H1 (cell line): Measurements from ENCODE around the gene GAST. TPM values are rescaled to one million over a fixed set of nuclear protein-coding genes. Genes with fewer than 3 reads are reported as not detected.

Experiments used
- CTCF ChIA-PET: fragments of 300-600 bp; sonication (Branson Sonifier 250); formaldehyde crosslinking; loops from one replicate; lab custom pipeline; 2021; ENCODE audit not compliant: partially characterized antibody; lab: Charles Lee
- POLR2A ChIA-PET: fragments of 300-600 bp; sonication (Branson Sonifier 250); formaldehyde crosslinking; loops from one replicate; lab custom pipeline; 2021; ENCODE audit warnings: inconsistent platforms; ENCODE audit not compliant: partially characterized antibody; lab: Charles Lee
- DNase-seq, 2 experiments: peaks; one replicate each; pipeline versions ENCODE4 v3.0.0 to v3.0.0-alpha.2; 2010 to 2022; ENCODE audit warnings: low spot score in 2 of 2, low read depth in 1 of 2, mixed read lengths in 1 of 2
- FAIRE-seq: peaks from 2 replicates; lab custom pipeline; 2011; peaks lifted over from hg19 to GRCh38; lab: Jason Lieb, UNC
- H2AFZ ChIP-seq: 2 replicates; pipeline ENCODE4 v1.8.1; 2012; ENCODE audit warnings: low read length, inconsistent platforms
- H2AK5ac ChIP-seq: 2 replicates; pipeline ENCODE4 v1.6.1; 2013; ENCODE audit warnings: low read depth, low read length
- H2BK120ac ChIP-seq: replicated peaks from 2 replicates; pipeline ENCODE3; 2013; ENCODE audit warnings: low read depth, low read length, inconsistent platforms
- H2BK12ac ChIP-seq: 2 replicates; pipeline ENCODE4 v1.6.1; 2013; ENCODE audit warnings: low read depth, low read length
- H2BK15ac ChIP-seq: 2 replicates; pipeline ENCODE4 v1.6.1; 2013; ENCODE audit warnings: low read length
- H2BK20ac ChIP-seq: 2 replicates; pipeline ENCODE4 v1.6.1; 2013; ENCODE audit warnings: low read length
- H2BK5ac ChIP-seq: 2 replicates; pipeline ENCODE4 v1.6.1; 2013; ENCODE audit warnings: low read depth, low read length
- H3K14ac ChIP-seq: 2 replicates; pipeline ENCODE4 v1.6.1; 2013; ENCODE audit warnings: inconsistent platforms; ENCODE audit not compliant: insufficient read length
- H3K18ac ChIP-seq: 2 replicates; pipeline ENCODE4 v1.6.1; 2013; ENCODE audit warnings: low read length; ENCODE audit errors: extremely low read depth
- H3K23ac ChIP-seq: 2 replicates; pipeline ENCODE4 v1.6.1; 2013; ENCODE audit warnings: inconsistent platforms; ENCODE audit not compliant: insufficient read length
- H3K23me2 ChIP-seq: 2 replicates; pipeline ENCODE4 v1.6.1; 2013; ENCODE audit warnings: low read depth, low read length
- H3K27ac ChIP-seq: 2 replicates; pipeline ENCODE4 v1.6.1; 2011; ENCODE audit warnings: low read depth, low read length, inconsistent platforms
- H3K27me3 ChIP-seq, 4 experiments: replicated peaks in 1 of 4; 1 replicate in 1 of 4; 2 replicates in 3 of 4; pipeline versions ENCODE4 v1.6.1 to v1.8.1; 2011 to 2013; ENCODE audit warnings: low read length in 3 of 4, mild to moderate bottlenecking in 3 of 4, inconsistent platforms in 2 of 4, mixed read lengths in 2 of 4, moderate library complexity in 1 of 4; ENCODE audit not compliant: control insufficient read depth in 3 of 4, insufficient read depth in 3 of 4; ENCODE audit errors: extremely low read depth in 1 of 4
- H3K36me3 ChIP-seq, 4 experiments: 2 replicates each; pipeline versions ENCODE4 v1.6.1 to v1.8.1; 2011 to 2013; ENCODE audit warnings: mild to moderate bottlenecking in 4 of 4, low read length in 3 of 4, moderate library complexity in 2 of 4, control low read depth in 1 of 4, inconsistent platforms in 1 of 4; ENCODE audit not compliant: insufficient read depth in 4 of 4, control insufficient read depth in 2 of 4
- H3K4ac ChIP-seq: replicated peaks from 2 replicates; pipeline ENCODE3; 2013; ENCODE audit warnings: low read length, low read depth, mixed read lengths, inconsistent platforms; ENCODE audit not compliant: insufficient read length
- H3K4me1 ChIP-seq, 4 experiments: replicated peaks in 1 of 4; 1 replicate in 1 of 4; 2 replicates in 3 of 4; pipeline versions ENCODE4 v1.6.1 to v1.8.1; 2011 to 2013; ENCODE audit warnings: low read length in 3 of 4, inconsistent platforms in 2 of 4, mixed read lengths in 1 of 4; ENCODE audit not compliant: insufficient read depth in 4 of 4, control insufficient read depth in 3 of 4
- H3K4me2 ChIP-seq, 2 experiments: 2 replicates each; pipeline versions ENCODE4 v1.6.1 to v1.8.1; 2011 to 2013; ENCODE audit warnings: low read depth in 2 of 2, low read length in 2 of 2, control low read depth in 1 of 2, inconsistent platforms in 1 of 2, mild to moderate bottlenecking in 1 of 2; ENCODE audit not compliant: insufficient read depth in 1 of 2
- H3K4me3 ChIP-seq, 4 experiments: fragments of 200-600, 300-600 bp in 1 of 4; sonication (generic), shearing (Covaris generic), sonication (Bioruptor Twin) in 1 of 4; 2 replicates each; pipeline versions ENCODE4 v1.5.1 to v1.8.1; 2011 to 2016; ENCODE audit warnings: low read length in 4 of 4, low read depth in 3 of 4, control low read depth in 2 of 4, inconsistent platforms in 2 of 4, mild to moderate bottlenecking in 2 of 4, mixed read lengths in 1 of 4, moderate library complexity in 1 of 4; ENCODE audit not compliant: insufficient read depth in 2 of 4; ENCODE audit errors: extremely low read depth in 1 of 4
- H3K56ac ChIP-seq: replicated peaks from 2 replicates; pipeline ENCODE3; 2013; ENCODE audit warnings: low read depth, mild to moderate bottlenecking, mixed read lengths, low read length, inconsistent platforms; ENCODE audit not compliant: insufficient read length
- H3K79me1 ChIP-seq: 2 replicates; pipeline ENCODE4 v1.6.1; 2013; ENCODE audit warnings: low read depth, low read length, control low read depth
- H3K79me2 ChIP-seq, 2 experiments: 2 replicates each; pipeline versions ENCODE4 v1.6.1 to v1.8.1; 2012 to 2013; ENCODE audit warnings: low read length in 2 of 2, mild to moderate bottlenecking in 2 of 2, inconsistent platforms in 1 of 2; ENCODE audit not compliant: insufficient read depth in 2 of 2, control insufficient read depth in 1 of 2
- H3K9ac ChIP-seq, 4 experiments: replicated peaks in 1 of 4; 1 replicate in 1 of 4; 2 replicates in 3 of 4; pipeline versions ENCODE4 v1.6.1 to v1.8.1; 2011 to 2013; ENCODE audit warnings: low read depth in 3 of 4, low read length in 3 of 4, control low read depth in 2 of 4, mild to moderate bottlenecking in 2 of 4, moderate library complexity in 2 of 4, inconsistent platforms in 1 of 4; ENCODE audit errors: extremely low read depth in 1 of 4
- H3K9me3 ChIP-seq, 2 experiments: 2 replicates each; pipeline versions ENCODE4 v1.6.1 to v1.8.1; 2012 to 2013; ENCODE audit warnings: mild to moderate bottlenecking in 2 of 2, moderate library complexity in 2 of 2, control low read depth in 1 of 2, inconsistent platforms in 1 of 2, low read depth in 1 of 2, low read length in 1 of 2, mixed read lengths in 1 of 2; ENCODE audit not compliant: insufficient read depth in 2 of 2
- H4K20me1 ChIP-seq, 2 experiments: replicated peaks in 1 of 2; 2 replicates each; pipeline versions ENCODE3 to v1.8.1; 2011 to 2013; ENCODE audit warnings: inconsistent platforms in 2 of 2, low read length in 2 of 2, mild to moderate bottlenecking in 1 of 2; ENCODE audit not compliant: insufficient read depth in 2 of 2, control insufficient read depth in 1 of 2
- H4K5ac ChIP-seq: 2 replicates; pipeline ENCODE4 v1.6.1; 2013; ENCODE audit warnings: low read length, low read depth, mixed read lengths, inconsistent platforms; ENCODE audit not compliant: insufficient read length
- H4K8ac ChIP-seq: 2 replicates; pipeline ENCODE4 v1.8.0; 2013; ENCODE audit warnings: mild to moderate bottlenecking, moderate library complexity, low read length, inconsistent platforms; ENCODE audit not compliant: insufficient read depth; ENCODE audit errors: extremely low read depth
- H4K91ac ChIP-seq: replicated peaks from 2 replicates; pipeline ENCODE3; 2013; ENCODE audit warnings: low read length, mixed read lengths, inconsistent platforms; ENCODE audit not compliant: insufficient read length
- EP300 ChIP-seq, 2 experiments: IDR thresholded peaks; 1 replicate in 1 of 2; 2 replicates in 1 of 2; pipeline ENCODE4 v1.6.1; 2011 to 2012; ENCODE audit warnings: low read depth in 2 of 2, low read length in 2 of 2, mild to moderate bottlenecking in 2 of 2, borderline replicate concordance in 1 of 2, inconsistent platforms in 1 of 2, moderate library complexity in 1 of 2
- YY1 ChIP-seq: IDR thresholded peaks from 2 replicates; pipeline ENCODE4 v1.6.1; 2011; ENCODE audit warnings: low read depth, mild to moderate bottlenecking, low read length
- WGBS, 2 experiments: shearing (Covaris generic) in 1 of 2; methylation state at CpG; one replicate each; pipeline versions ENCODE4 v1.1.6 to v1.1.7; 2013 to 2015; ENCODE audit warnings: low lambda C conversion rate in 2 of 2, mixed read lengths in 2 of 2, inconsistent platforms in 1 of 2, low coverage in 1 of 2, missing lambda C conversion rate in 1 of 2; ENCODE audit not compliant: insufficient replicate concordance in 2 of 2, insufficient coverage in 1 of 2, insufficient read length in 1 of 2; ENCODE audit errors: extremely low coverage in 1 of 2, missing lambda C conversion rate in 1 of 2; 5-methylcytosine and 5-hydroxymethylcytosine counted together
- long read RNA-seq, 2 experiments: library from RNA in 1 of 2; library from capped mRNA in 1 of 2; stranded (forward); transcript quantifications; one replicate each; pipeline ENCODE4 v2.0.0, GENCODE V29; 2021; ENCODE audit warnings: inconsistent platforms in 1 of 2
- polyA minus RNA-seq, 3 experiments: library from RNA; depleted of rRNA, polyadenylated mRNA; stranded (reverse); fragments of >200 nt; gene quantifications; 1 replicate in 2 of 3; 2 replicates in 1 of 3; pipeline ENCODE4 v1.2.3, GENCODE V29; 2011
- polyA plus RNA-seq, 7 experiments: library from polyadenylated mRNA; depleted of rRNA in 3 of 7; stranded (reverse) in 5 of 7; unstranded in 2 of 7; fragments of >200 nt in 5 of 7; fragments of 200-250 nt in 2 of 7; gene quantifications; 1 replicate in 5 of 7; 2 replicates in 1 of 7; 4 replicates in 1 of 7; pipeline versions ENCODE4 v1.2.1 to v1.2.3, GENCODE V29; 2011 to 2013; ENCODE audit warnings: missing spikeins in 2 of 7, mixed read lengths in 2 of 7
- total RNA-seq: library from RNA; stranded (reverse); fragmentation: NEBNext Ultra II Directional; extraction: Animal tissue kit (Norgen Biotek cat#: 25700); gene quantifications from 2 replicates; pipeline ENCODE4 v1.2.1, GENCODE V29; 2021
- TF ChIP-seq, protein P1 (sequence below): IDR thresholded peaks from 2 replicates; pipeline ENCODE4 v1.6.1; 2011; ENCODE audit warnings: low read depth, mild to moderate bottlenecking, low read length; ENCODE audit not compliant: insufficient read depth

Gene GAST, protein sequence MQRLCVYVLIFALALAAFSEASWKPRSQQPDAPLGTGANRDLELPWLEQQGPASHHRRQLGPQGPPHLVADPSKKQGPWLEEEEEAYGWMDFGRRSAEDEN
- total RNA-seq (not detected in 2 replicates), polyA plus RNA-seq (2011; rRNA removed) (not detected in 2 replicates), polyA minus RNA-seq (2011; rRNA and poly(A)+ RNA removed) (not detected in 2 replicates)
- not detected for polyA plus RNA-seq (2011; cell fraction: cytosol; rRNA removed)
- not detected for polyA plus RNA-seq (2011; cell fraction: nucleus; rRNA removed)
- polyA plus RNA-seq (2012, experiment 1 of 2) = not detected in 4 replicates
- not detected for polyA plus RNA-seq (2012, experiment 2 of 2)
- not detected for polyA plus RNA-seq (2013, experiment 1 of 2)
- polyA plus RNA-seq (2013, experiment 2 of 2) = not detected
- polyA minus RNA-seq (2011; cell fraction: cytosol; rRNA and poly(A)+ RNA removed) = not detected
- polyA minus RNA-seq (2011; cell fraction: nucleus; rRNA and poly(A)+ RNA removed) = not detected
- long read RNA-seq, experiment 1 = 0 reads
- long read RNA-seq, experiment 2 = 0 reads

DNA sequence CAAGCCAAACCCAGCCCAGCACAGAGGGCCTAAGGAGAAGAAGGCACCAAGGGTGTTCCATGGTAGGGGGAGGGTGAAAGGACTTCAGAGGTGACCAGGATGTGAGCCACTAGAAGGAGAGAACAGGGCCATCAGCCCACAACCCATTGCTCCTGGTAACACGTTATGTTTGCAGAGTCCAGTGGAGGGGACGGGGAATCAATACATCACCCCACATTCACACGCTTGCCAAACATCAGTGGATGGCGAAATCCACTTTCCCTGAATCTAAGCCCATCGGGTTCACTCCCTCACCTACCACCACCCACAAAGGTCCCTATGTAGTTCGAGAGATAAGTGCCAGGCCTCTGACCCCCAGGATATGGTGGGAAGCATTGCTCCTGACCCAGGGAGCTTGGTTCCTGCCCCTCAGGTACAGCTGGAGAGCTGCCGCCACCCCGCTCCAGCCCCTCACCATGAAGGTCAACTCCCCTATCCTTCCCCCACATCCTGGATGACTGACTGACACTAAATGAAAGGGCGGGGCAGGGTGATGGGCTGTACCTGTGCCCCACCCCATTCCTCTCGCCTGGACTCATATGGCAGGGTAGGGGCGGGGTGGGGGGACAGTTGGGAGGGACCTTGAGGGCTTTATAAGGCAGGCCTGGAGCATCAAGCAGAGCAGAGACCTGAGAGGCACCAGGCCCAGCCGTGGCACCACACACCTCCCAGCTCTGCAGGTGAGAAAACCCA, at the start of gene GAST:
GAST (plus strand) TSS at position 663 of the 732 bp plus-strand sequence. CDS start 3,106 bp downstream, outside the sequence.
- Histone ChIP-seq H4K8ac (no peak within 1 kb of the TSS; the same call in 1 of the 2 replicates), H3K36me3 (no peaks in the 10 kb centered on the region), H3K9ac (no peak within 1 kb of the TSS), H3K9me3 (peaks cover 2 to 3% of the 10 kb centered on the region in 2 experiments; a peak in 2 of 4 replicates), H3K23me2 (no peaks in the 10 kb centered on the region), H3K14ac (no peak within 1 kb of the TSS), H2BK5ac (no peak within 1 kb of the TSS), H2BK15ac (no peak within 1 kb of the TSS), H4K20me1 (peaks cover 0 to 4% of the 10 kb centered on the region in 2 experiments), H2BK12ac (no peak within 1 kb of the TSS), H3K18ac (no peak within 1 kb of the TSS), H3K79me2 (no peaks in the 10 kb centered on the region), H3K56ac (no peak within 1 kb of the TSS), H2AK5ac (no peak within 1 kb of the TSS), H3K4me2 (no peak within 1 kb of the TSS), H3K23ac (no peak within 1 kb of the TSS), H2AFZ (no peak within 1 kb of the TSS), H4K91ac (no peak within 1 kb of the TSS), H3K27me3 (peaks cover 12 to 61% (median 51%) of the 10 kb centered on the region in 4 experiments), H2BK20ac (no peak within 1 kb of the TSS), H3K4ac (no peak within 1 kb of the TSS), H4K5ac (no peak within 1 kb of the TSS), H3K27ac (no peak within 1 kb of the TSS), H2BK120ac (no peak within 1 kb of the TSS), H3K4me3 (no peak within 1 kb of the TSS), H3K4me1 (no peaks in the 10 kb centered on the region), H3K79me1 (no peaks in the 10 kb centered on the region)
- 85% methylated on average over 11 of the region's 12 CpGs; no CpG with 5 or more reads in 1 of the 2 experiments for WGBS, 2 experiments
- no peak for FAIRE-seq
- no peak for DNase-seq
- TF ChIP-seq EP300 (IDR thresholded peaks at IDR 0.05; ENCODE audit: borderline replicate concordance in 1 of 2, low read depth in 2 of 2, low read length in 2 of 2) (no peak), YY1 (no peak)
- TF ChIP-seq, protein P1, sequence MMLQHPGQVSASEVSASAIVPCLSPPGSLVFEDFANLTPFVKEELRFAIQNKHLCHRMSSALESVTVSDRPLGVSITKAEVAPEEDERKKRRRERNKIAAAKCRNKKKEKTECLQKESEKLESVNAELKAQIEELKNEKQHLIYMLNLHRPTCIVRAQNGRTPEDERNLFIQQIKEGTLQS = no peak
- ChIA-PET POLR2A (interaction anchor here (0.6 to 22.1 kb wide), 4 partner anchors 12 to 724 kb away, joined by 3 to 378 read pairs (median 3); partner anchors contain the start of gene EIF1), CTCF (interaction anchor here (0.6 to 1.9 kb wide), 5 partner anchors 9 to 1264 kb away, joined by 3 to 7 read pairs (median 4); no protein-coding TSS in a partner anchor)
